SHP77 treated with DMSO at 0.1 percent for 48 hours (cell line): ENCODE data around the gene IGDCC3.

ENCODE experiments used
- DNase-seq: peaks from one replicate; lab custom pipeline; 2025; lab: John Stamatoyannopoulos, UW

Gene IGDCC3

DNA sequence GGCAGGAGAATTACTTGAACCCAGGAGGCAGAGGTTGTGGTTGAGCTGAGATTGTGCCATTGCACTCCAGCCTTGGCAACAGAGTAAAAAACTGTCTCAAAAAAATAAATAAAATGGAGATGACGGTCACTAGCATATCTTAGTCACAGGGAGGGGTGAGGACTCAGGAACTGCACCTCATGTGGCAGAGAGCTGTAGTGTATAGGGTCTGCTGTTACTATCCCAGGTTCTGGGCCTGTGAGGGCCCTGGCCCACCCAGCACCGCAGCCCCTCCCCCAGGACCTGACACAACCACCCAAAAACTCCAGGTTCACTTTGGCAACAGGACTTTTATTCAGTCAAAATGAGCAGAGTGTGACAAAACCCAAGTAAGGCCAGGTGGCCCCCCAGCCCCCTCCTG lies 51.0 kb downstream of the IGDCC3 start:
- no peak for DNase-seq

DNA sequence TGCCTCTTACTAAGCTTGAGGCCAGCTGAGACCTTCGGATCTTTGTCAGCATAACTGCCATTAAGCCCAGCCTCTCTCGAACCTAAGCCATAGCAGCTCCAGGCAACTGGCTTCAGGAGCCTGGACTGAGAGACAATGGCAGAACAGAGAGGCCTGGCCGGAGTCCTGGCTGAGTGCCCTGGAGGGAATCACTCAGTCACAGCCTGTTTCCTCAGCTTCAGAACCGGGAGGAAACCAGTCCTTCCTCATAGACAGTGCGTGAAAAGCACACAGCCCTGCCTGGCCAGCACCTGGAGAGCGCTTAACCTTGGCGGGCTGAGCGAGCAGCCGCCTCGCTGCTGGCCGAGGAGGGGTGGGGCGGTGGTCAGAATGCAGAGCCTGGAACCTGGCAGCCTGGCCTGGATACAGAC lies 51.7 kb downstream of the IGDCC3 start:
- DNase-seq, result peak; percentile 35

- DNase-seq, result peak; percentile 85
Observed at GRCh38 chr15:65323071-65323511, 54.7 kb downstream of the IGDCC3 start.

- peak; percentile 52 for DNase-seq
Observed at GRCh38 chr15:65318870-65319356, 58.9 kb downstream of the IGDCC3 start.

DNA sequence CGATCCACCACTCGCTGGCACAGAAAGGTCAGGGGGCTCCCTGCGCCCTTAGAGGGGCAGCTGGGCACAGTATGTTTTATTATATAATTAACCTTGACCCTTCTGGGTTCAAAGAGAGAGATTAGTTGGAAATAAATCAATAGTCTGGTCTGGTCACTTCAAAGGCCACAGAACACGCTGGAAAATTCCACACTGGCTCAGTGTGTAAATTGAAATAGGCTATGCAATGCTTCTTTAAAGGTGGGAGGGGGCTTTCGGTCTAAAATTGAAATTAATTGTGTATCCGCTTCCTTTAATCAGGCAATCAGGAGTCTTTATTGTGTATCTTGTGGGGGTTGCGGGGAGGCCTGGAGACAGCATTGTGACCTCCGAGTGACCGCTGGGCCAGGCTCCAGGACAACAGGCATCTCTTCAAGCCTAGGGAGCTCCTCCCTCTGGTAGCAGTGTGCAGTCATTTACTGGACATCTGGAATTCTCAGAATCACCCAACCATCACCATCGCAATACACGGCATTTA lies 65.3 kb downstream of the IGDCC3 start:
- DNase-seq, result peak; percentile 30

DNA sequence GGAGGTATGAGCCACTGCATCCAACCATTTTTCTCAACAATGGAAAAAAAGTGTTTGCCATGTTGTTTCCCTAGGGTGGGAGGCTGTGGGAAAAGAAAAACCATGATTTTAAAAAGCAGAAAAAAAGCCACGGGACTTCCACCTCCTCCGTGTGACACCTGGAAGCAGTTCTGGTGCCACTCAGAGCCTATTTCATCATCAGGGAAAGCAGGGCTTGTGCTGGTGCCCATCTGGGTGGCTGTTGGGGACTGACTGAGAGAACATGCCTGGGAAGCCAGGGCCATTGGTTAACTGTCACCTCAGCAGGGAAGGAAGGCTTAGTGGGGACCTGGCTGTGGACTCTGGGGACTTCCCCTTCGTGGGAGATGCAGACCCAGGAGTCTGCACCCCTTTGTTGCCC lies 66.0 kb downstream of the IGDCC3 start:
- DNase-seq, result no peak

DNA sequence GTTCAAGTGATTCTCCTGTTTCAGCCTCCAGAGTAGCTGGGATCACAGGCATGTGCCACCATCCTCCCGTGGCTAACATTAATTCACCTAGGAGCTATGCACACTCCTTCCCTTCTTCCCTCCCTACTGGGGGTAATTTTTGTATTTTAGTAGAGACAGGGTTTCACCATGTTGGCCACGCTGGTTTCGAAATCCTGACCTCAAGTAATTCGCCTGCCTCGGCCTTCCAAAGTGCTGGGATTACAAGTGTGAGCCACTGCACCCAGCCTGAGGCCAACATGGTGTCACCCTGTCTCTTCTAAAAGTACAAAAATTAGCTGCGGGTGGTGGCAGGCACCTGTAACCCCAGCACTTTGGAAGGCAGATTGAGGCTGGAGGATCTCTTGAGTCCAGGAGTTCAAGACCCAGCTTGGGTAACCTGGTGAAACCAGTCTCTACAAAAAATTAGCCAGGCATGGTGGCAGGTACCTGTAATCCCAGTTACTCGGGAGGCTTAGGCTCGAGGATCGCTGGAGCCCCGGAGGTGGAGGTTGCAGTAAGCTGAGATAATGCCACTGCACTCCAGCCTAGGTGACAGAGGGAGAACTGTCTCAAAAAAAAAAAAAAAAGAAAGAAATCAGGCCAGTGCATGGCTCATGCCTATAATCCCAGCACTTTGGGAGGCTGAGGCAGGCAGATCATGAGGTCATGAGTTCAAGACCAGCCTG lies 67.2 kb downstream of the IGDCC3 start:
- DNase-seq, result no peak

GRCh38 chr15:65309882-65310418 lies 67.9 kb downstream of the IGDCC3 start:
- DNase-seq, result no peak

DNA sequence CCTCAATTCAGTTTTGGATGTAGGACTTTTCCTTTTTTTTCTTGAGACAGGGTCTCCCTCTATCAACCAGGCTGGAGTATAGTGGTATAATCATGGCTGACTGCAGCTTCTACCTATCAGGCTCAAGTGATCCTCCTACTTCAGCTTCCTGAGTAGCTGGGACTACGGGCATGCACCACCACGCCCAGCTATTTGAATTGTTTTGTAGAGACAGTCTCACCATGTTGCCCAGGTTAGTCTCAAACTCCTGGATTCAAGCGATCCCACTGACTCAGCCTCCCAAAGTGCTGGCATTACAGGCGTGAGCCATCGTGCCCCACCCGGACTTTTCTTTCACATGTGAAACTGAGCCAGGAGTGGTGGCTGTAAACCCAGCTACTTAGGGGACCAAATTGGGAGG lies 69.8 kb downstream of the IGDCC3 start:
- DNase-seq, result no peak

DNA sequence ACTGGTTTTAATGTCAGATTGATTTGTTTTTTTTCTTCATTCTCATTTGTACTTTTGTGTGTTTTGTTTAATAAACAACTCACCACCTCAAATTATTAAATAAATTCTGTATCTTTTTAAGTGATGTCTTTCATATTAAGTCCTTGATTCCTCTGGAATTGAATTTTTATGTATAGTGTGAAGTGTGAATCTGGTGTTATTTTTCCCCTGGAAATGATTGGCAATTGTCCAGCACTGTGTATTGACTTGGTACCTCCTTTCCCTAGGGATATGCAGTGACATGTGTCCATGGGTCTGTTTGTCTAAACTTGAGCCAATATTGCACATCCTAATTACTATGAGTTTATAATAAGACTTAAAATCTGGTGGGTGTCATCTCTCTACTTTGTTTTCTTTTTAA lies 71.3 kb downstream of the IGDCC3 start:
- no peak for DNase-seq

DNA sequence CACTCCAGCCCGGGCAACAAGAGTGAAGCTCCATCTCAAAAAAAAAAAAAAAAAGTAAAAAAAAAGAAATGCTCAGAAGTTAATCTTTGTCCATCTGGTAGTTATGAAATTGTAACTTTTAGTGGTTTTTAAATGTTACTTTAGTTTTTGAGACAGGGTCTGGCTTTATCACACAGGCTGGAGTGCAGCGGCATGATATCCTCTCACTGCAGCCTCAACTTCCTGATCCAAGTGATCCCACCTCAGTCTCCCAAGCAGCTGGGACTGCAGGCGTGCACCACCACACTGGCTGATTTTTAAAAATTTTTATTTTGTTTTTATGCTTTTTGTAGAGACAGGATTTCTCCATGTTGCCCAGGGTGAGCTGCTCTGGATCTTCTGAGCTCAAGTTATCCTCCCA lies 72.0 kb downstream of the IGDCC3 start:
- DNase-seq, result no peak

DNA sequence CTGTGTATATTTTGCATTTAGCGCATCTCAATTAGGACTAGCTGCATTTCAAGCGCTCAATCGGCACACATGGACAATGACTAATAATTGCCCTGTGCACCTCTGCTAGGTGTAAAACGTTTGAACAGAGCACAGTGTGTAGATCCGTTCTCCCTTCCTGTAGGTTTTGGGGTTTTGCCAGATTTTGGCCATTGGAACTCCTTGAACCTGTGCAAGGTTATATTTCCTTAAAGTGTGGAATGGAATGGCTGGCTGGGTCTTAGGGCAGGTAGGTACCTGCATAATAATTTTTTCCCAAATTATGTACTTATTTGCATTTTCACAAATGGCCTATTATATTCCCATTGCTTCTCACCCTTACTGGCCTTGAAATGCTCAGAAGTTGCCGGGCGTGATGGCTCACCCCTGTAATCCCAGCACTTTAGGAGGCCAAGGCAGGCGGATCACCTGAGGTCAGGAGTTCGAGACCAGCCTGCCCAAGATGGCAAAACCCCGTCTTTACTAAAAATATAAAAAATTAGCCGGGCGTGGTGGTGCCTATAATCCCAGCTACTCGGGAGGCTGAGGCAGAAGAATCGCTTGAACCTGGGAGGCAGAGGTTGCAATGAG lies 72.5 kb downstream of the IGDCC3 start:
- no peak for DNase-seq

GRCh38 chr15:65304381-65305149 lies 73.2 kb downstream of the IGDCC3 start, which contains the start of gene RNU5B-1:
Gene RNU5B-1 (plus strand): TSS chr15:65304677.
- peak; percentile 100 for DNase-seq

DNA sequence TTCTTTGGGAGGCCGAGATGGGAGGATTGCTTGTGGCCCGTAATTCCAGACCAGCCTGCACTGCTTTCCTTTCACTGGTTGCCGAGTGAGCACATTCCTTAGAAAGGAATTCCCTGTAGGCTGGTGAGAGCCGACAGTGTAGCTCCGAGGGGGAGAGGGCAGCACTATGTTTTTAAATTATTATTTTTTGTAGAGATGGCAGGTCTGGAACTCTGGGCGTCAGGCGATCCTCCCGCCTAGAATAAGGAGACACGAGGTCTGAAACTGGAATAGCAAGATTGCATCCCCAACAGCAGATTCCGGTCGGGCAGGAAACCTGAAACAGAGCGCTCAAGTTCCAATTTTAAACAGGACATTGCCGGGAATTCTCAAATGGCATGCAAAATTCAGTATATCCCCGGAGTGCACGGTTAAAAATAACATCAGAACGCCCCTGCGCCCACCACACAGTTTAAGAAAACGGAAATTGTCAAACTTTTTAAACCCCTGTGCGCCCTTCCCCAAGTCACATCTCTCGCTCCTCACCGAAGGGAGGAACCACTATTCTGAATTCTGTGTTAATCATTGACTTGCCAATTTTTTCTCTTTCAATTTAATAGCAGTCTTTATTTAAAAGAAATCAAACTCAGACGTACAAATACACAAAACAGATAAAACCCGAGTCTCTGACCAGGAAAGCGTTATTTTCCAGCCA lies 74.0 kb downstream of the IGDCC3 start:
- peak; percentile 79 for DNase-seq

DNA sequence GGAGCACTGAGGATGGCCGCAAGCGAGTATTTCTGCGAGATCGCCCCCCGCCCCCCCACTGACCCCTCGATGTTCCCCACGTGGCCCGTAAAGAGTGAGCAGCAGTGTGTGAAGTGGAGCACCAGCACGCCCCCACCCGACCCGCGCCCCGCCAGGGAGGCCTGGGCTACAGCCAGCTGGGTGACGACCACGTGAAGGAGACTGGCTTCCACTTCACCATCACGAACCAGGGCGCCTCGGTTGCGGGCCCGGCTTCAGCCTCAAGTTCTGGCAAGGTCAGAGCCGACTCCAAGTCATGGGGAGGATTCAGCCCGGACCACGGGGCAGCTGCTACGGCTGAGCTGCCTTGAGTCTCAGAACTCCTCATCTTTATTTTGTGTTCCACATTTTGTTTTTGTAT lies 75.7 kb downstream of the IGDCC3 start:
- no peak for DNase-seq

GRCh38 chr15:65300924-65301441 lies 76.8 kb downstream of the IGDCC3 start:
- no peak for DNase-seq

DNA sequence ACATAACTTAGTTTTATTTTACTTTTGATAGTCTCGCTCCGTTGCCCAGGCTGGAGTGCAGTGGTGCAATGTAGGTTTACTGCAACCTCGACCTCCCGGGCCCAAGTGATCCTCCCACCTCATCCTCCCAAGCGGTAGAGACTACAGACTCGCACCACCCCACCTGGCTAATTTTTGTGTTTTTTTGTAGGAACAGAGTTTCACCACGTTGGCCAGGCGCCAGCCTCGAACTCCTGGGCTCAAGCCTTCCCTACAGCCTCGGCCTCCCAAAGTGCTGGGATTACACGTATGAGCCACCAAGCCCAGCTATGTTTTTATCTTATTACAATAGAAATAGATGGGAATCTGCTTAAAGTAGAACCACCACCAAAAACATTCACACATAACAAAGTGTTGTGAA lies 79.1 kb downstream of the IGDCC3 start:
- no peak for DNase-seq

GRCh38 chr15:65292938-65293518 lies 84.8 kb downstream of the IGDCC3 start:
- no peak for DNase-seq

GRCh38 chr15:65290228-65290627 lies 87.6 kb downstream of the IGDCC3 start:
- DNase-seq, result no peak

DNA sequence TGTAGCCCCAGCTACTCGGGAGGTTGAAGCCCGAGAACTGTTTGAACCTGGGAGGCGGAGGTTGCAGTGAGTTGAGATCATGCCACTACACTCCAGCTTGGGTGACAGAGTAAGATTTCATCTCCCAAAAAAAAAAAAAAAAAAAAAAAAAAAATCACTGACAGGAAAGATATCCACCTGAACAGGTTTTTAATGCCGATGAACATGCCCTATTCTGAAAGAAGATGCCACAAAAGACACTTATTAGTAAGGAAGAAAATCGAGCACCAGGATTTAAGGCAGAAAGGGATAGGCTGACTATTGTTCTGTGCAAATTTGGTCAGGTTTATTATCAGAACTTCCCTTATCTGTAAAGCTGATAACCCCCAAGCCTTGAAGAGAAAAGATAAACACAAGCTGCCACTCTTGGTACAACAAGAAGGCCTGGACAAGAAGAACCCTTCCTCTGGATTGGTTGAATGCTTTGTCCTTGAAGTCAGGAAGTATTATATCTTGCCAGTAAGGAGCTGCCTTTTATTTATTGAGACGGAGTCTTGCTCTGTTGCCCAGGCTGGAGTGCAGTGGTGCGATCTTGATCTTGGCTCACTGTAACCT lies 88.4 kb downstream of the IGDCC3 start:
- no peak for DNase-seq

DNA sequence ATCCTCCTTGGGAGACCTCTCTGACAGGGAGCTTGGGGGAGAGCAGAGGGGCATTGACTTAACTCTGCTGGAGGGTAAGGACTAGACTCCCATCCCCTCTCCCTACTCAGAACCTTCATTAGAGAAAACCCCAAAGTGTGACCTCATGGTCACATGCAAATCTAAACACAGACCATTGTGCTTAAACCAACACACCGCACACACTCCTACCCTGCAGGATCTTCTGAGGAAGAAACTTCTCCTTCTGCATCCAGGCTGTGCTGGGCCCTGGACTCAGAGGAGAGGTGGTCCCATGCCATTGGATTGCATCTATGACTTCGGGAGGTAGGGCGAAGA lies 90.3 kb downstream of the IGDCC3 start:
- DNase-seq, result no peak
